GM19463 (cell line): ENCODE measurements around the gene PNPLA2.

Experiments used
- ATAC-seq: cut with Tn5 transposase; IDR thresholded peaks from one replicate; pipeline ENCODE4 v1.9.1; 2021; ENCODE audit warnings: mild to moderate bottlenecking, moderate library complexity; ENCODE audit not compliant: unreplicated experiment

PNPLA2 gene

DNA sequence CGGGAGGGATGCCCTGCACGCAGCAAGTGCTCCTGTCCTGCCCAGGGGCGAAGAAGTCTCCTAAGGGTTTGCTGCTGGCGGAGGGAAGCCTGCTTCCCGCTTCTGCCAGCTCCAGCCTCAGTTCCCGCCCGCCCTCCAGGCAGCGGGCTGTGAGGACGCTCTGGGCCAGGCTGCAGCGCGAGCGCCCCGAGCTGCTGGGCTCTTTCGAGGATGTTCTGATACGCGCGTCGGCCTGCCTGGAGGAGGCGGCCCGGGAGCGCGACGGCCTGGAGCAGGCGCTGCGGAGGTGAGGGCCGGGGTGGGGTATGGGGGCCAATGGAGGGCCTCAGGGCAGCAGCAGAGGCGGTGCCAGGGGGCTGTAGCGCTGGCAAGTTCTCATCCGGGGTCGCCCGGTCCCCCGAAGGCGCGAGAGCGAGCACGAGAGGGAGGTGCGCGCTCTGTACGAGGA, 11.2 kb downstream of the PNPLA2 start:
- ATAC-seq: no peak

DNA sequence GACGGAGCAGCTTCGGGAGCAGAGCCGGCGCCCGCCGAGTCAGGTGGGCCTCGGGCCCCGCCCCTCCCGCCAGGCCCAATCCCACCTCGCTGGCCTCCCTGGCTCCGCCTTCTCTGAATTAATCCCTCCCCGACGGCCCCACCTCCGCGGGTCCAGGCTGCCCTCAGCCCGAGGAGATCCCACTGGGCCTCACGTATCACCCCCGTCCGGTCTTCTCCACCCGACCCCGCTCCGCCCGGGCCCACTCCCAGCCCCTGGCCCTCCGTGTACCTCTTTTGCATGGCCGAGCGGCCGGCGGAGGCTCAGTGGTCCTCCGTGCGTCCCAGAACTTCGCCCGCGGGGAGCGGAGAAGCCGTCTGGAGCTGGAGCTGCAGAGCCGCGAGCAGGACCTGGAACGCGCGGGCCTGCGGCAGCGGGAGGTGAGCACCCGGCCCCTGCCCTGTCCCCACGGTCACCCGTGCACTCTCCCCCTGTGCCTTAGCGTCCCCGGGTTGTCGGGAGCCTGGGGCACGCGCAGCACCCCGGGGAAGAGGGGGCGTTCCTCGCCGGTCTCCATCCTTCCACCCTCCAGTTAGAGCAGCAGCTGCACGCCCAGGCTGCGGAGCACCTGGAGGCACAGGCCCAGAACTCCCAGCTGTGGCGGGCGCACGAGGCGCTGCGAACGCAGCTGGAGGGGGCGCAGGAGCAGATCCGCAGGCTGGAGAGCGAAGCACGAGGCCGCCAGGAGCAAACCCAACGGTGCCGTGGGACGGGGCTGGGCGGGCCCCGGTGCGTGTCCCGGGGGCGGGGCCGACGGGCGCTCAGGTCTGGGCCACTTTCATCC, 11.8 kb downstream of the PNPLA2 start:
- ATAC-seq: no peak

DNA sequence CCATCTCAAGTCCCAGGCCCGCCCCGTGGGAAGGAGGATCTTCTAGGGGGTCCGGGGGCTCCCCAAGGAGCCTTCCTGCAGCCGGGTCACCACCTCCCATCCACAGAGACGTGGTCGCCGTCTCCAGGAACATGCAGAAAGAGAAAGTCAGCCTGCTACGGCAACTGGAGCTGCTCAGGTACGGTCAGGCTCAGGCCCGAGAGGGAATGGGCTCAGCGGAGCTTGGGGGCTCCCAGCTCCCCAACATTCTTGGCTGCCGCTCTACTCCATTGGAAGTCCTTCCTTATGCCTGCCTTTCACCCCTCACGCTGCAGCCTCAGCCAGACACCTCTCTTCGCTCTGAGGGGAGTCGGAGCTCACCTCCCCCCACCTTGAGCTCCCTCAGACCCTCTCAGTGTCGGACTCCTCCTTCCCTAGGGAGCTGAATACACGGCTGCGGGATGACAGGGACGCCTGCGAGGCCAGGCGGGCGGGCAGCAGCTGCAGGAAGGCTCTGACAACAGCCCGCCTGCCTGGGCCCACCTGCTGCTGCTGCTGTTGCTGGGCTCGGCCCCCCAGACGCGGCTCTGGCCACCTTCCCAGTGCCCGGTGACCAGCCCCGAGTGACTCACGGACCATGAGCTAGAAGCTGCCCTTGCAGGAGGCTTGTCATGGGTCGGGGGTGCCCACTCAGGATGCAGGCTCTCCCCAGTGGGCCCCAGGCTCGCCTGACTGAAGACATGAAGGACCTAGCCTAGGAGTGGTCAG, 12.6 kb downstream of the PNPLA2 start:
- no peak for ATAC-seq

GRCh38 chr11:831961-832528, 13.3 kb downstream of the PNPLA2 start:
- ATAC-seq: no peak

DNA sequence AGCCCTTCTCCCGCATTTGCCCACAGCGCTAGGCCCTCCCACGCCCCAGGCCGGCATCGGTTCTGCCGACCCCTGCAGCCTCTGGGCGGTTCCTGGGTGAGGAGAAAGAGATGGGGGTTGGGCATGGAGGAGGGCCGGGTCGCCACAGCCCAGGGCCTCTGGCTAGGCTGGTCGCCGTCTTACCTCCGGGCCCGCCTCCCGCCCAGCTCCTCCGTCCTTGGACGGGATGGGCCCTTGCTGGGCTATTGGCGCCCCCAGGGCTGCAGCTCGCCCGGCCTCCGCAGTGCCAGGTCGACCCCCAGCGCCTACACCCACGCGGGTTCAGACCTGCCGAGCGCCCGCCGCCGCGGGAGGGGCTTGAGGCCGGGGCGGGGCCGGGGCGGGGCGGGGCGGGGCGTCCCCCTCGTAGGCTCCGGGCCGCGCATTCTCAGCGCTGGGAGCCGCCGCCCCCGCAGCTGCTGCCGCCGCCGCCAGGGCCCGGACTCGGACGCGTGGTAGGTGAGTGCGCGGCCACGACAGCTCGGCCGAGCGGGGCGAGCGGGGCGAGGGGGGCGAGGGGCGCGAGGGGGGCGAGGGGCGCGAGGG, 13.9 kb downstream of the PNPLA2 start, which contains the start of gene CD151:
CD151 (plus strand) TSS at position 424 of the 585 bp plus-strand sequence. CDS start 3,118 bp downstream, outside the sequence.
- peak; percentile 57 for ATAC-seq

GRCh38 chr11:833114-833791, 14.5 kb downstream of the PNPLA2 start:
- peak; percentile 27 for ATAC-seq

GRCh38 chr11:833849-834311, 15.2 kb downstream of the PNPLA2 start:
- ATAC-seq: no peak

GRCh38 chr11:834371-835316, 15.9 kb downstream of the PNPLA2 start:
- no peak for ATAC-seq

- ATAC-seq: no peak
These were observed 17.6 kb downstream of the PNPLA2 start for GRCh38 chr11:836274-836673.

DNA sequence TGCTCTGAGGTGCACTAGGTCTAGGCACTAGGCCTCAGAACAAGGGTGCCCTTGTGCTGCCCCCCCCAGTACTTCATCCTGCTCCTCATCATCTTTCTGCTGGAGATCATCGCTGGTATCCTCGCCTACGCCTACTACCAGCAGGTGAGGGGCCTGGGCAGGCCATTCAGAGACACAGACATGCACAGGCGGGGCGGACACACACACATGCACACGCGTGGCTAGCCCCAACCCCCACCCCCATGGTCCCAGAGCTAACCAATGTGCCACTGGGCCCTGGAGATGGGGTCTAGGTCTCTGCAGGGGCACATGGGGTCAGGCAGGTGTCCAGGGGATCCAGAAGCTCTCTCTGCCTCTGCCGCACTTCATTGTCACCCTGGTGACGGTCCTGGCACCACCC, 18.0 kb downstream of the PNPLA2 start:
- no peak for ATAC-seq

DNA sequence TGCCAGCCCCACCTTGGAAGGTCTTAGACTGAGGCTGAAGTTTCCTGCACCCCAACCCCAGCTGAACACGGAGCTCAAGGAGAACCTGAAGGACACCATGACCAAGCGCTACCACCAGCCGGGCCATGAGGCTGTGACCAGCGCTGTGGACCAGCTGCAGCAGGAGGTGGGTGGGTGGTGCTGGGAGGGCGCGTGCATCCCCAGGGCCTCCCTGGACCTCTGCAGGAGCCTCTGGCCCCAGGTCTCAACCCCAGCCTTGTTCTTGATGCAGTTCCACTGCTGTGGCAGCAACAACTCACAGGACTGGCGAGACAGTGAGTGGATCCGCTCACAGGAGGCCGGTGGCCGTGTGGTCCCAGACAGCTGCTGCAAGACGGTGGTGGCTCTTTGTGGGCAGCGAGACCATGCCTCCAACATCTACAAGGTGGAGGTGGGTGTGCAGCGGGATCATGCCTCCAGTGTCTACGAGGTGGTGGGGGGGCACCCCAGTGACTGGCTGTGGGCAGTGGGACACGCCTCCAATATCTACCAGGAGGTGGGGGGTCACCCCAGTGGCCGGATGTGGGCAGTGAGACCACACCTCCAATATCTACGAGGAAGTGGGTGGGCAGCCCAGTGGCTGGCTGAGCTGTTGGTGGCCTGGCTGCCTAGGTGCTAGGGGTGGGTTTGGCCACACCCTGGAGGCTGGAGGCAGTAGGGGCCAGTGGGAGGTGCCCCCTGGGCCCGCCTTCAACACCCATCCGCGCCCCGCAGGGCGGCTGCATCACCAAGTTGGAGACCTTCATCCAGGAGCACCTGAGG, 18.7 kb downstream of the PNPLA2 start:
- ATAC-seq: no peak

- ATAC-seq: no peak
These were observed 19.2 kb downstream of the PNPLA2 start for GRCh38 chr11:837990-838307.

- no peak for ATAC-seq
These were observed 19.9 kb downstream of the PNPLA2 start for GRCh38 chr11:838441-839279.

- ATAC-seq: no peak
These were observed 20.5 kb downstream of the PNPLA2 start for GRCh38 chr11:839280-839623.

DNA sequence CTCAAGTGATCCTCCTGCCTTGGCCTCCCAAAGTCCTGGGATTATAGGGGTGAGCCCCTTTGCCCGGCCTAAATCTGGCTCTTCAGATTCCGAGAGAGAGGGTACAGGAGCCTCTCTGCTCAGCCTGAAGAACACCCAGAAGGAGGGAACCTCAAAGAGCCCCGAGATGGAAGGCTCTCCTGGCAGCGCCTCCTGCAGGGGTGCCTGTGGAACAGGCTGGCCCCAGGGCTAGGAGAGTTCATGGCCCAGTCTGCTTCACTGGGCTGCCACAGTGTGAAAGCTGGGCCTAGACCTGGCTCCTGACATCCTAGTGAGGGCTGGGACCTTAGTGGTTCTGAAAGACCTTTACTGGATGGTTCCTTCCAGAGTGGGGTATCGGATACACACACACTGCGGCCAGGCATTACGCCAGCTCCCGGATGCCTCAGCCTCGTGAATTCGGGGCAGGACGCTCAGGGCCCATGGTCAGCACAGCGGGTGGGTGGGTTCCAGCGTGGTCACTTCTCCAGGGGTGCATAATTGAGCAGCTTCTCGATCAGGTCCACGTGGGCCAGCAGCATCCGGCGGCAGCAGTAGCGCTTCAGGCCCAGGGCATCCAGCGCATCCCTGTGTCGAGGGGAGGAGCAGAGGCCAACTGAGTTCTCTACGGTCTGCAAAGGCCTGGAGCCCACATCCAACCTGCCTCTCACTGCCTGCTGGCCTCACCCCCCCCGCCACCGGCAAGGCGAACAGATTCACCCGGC, 21.3 kb downstream of the PNPLA2 start:
- ATAC-seq: no peak

- peak; percentile 20 for ATAC-seq
These were observed 23.3 kb downstream of the PNPLA2 start for GRCh38 chr11:841981-842369.

DNA sequence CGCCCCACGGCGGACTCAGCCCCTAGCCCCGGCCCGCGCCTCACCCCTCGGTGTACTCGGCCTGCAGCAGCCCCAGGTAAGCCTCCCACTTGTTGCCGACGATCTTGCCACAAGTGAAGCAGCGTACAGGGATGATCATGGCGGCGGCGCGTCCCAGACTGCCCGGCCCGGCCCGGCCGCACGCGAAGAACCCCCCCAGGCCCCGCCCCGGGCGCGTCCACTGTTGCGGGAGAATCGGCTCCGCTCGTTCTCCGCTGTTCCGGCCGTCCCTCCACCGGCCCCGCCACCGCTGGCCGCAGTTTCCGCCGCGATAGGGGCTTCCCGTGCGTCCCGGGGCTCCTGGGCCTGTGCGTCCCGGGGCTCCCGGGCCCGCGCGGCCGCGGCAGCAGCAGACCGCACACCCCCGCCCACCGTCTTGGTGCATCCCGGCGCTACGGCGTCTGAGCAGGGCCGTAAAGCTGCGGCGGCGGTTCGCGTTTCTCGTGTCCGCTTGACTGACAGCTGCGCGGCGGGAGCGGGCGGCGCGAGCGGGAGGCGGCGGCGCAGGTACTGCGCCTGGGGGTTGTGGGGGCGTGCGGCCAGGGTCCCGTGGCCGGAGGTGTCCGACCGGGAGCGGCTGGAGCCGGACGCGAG, 23.8 kb downstream of the PNPLA2 start, which contains the start of the genes POLR2L and TSPAN4:
POLR2L (minus strand) TSS at position 160 of the 633 bp plus-strand sequence; CDS start at position 139, 21 bp downstream.
TSPAN4 (plus strand) TSS at position 483 of the 633 bp plus-strand sequence. CDS start 7,453 bp downstream, outside the sequence.
- ATAC-seq: peak; percentile 61
